Calu3 (cell line): ENCODE results near the gene ALLC. TPM values are rescaled to one million over a fixed set of nuclear protein-coding genes. Genes with fewer than 3 reads are reported as not detected.

Source experiments
- BruUV-seq: library from RNA; stranded (reverse); fragments of 400-500 nt; replicated peaks from 2 replicates; lab custom pipeline; 2021; lab: Mats Ljungman, UMichigan
- CTCF ChIA-PET: fragments of 300-600 bp; sonication (Branson Sonifier 250); formaldehyde crosslinking; loops from one replicate; lab custom pipeline; 2022; ENCODE audit warnings: antibody characterized with exemption; lab: Charles Lee
- DNase-seq: peaks from one replicate; pipeline ENCODE4 v3.0.0; 2022
- H3K27ac Mint-ChIP-seq: one replicate; pipeline ENCODE4 v1.8.0; 2022; ENCODE audit warnings: mixed read lengths; ENCODE audit not compliant: unreplicated experiment
- H3K27me3 Mint-ChIP-seq: one replicate; pipeline ENCODE4 v1.8.0; 2022; ENCODE audit warnings: mixed read lengths; ENCODE audit not compliant: unreplicated experiment
- H3K36me3 Mint-ChIP-seq: one replicate; pipeline ENCODE4 v1.8.0; 2022; ENCODE audit warnings: mild to moderate bottlenecking, moderate library complexity, mixed read lengths; ENCODE audit not compliant: insufficient read depth, unreplicated experiment
- H3K4me1 Mint-ChIP-seq: one replicate; pipeline ENCODE4 v1.8.0; 2022; ENCODE audit warnings: mild to moderate bottlenecking, low read depth, mixed read lengths; ENCODE audit not compliant: unreplicated experiment
- H3K4me3 Mint-ChIP-seq: one replicate; pipeline ENCODE4 v1.8.0; 2022; ENCODE audit warnings: mild to moderate bottlenecking, low read depth, moderate library complexity, mixed read lengths; ENCODE audit not compliant: unreplicated experiment
- H3K9me3 Mint-ChIP-seq: one replicate; pipeline ENCODE4 v1.8.0; 2022; ENCODE audit warnings: low read depth, mixed read lengths; ENCODE audit not compliant: unreplicated experiment
- CTCF ChIP-seq: fragments of 200-600 bp; IDR thresholded peaks from one replicate; pipeline ENCODE4 v1.8.0; 2022; ENCODE audit warnings: antibody characterized with exemption; ENCODE audit not compliant: unreplicated experiment
- intact Hi-C: fragments of 100-400 bp; cut with micrococcal nuclease; formaldehyde crosslinking; loops from one replicate; pipeline ENCODE4 v1.10.0; 2022; ENCODE audit not compliant: unreplicated experiment
- total RNA-seq: library from RNA; stranded (reverse); gene quantifications from 2 replicates; pipeline ENCODE4 v1.2.3, GENCODE V29; 2022

ALLC gene
- total RNA-seq, 1 experiment from 2014 or later: not detected

- Mint-ChIP-seq H3K4me1 (no peaks in the 10 kb centered on the region), H3K27me3 (peaks cover 30% of the 10 kb centered on the region), H3K4me3 (no peak overlapping the region), H3K27ac (no peak overlapping the region), H3K9me3 (no peaks in the 10 kb centered on the region), H3K36me3 (peaks cover 3% of the 10 kb centered on the region)
- DNase-seq: no peak
- intact Hi-C loops: no loop called here
- BruUV-seq: no TSS peak
- no peak for TF ChIP-seq CTCF
- CTCF ChIA-PET: no interaction called here
Observed at GRCh38 chr2:3672861-3673678, 15.1 kb downstream of the ALLC start.

GRCh38 chr2:3674066-3674845, 16.3 kb downstream of the ALLC start:
- H3K27me3 Mint-ChIP-seq: peaks cover 39% of the 10 kb centered on the region

GRCh38 chr2:3675687-3676086, 17.7 kb downstream of the ALLC start:
- no peak overlapping the region for H3K4me3 Mint-ChIP-seq
- no peaks in the 10 kb centered on the region for H3K9me3 Mint-ChIP-seq
- H3K27ac Mint-ChIP-seq: no peak overlapping the region
- intact Hi-C loops: no loop called here
- CTCF ChIA-PET: no interaction called here
- no peak for TF ChIP-seq CTCF
- BruUV-seq: no TSS peak
- H3K4me1 Mint-ChIP-seq: no peaks in the 10 kb centered on the region
- H3K36me3 Mint-ChIP-seq: no peaks in the 10 kb centered on the region
- no peak for DNase-seq
- H3K27me3 Mint-ChIP-seq: peaks cover 52% of the 10 kb centered on the region

More at GRCh38 chr2:3674066-3674845, 16.3 kb downstream of the ALLC start:
- Mint-ChIP-seq H3K36me3 (peaks cover 3% of the 10 kb centered on the region), H3K9me3 (no peaks in the 10 kb centered on the region), H3K27ac (no peak overlapping the region), H3K4me3 (no peak overlapping the region), H3K4me1 (no peaks in the 10 kb centered on the region)
- DNase-seq: no peak
- no peak for TF ChIP-seq CTCF
- CTCF ChIA-PET: no interaction called here
- intact Hi-C loops: no loop called here
- BruUV-seq: no TSS peak

- DNase-seq: no peak
- no peaks in the 10 kb centered on the region for H3K9me3 Mint-ChIP-seq
- H3K4me1 Mint-ChIP-seq: no peaks in the 10 kb centered on the region
- intact Hi-C loops: no loop called here
- BruUV-seq: no TSS peak
- H3K27ac Mint-ChIP-seq: no peak overlapping the region
- CTCF ChIA-PET: no interaction called here
- H3K4me3 Mint-ChIP-seq: no peak overlapping the region
- no peak for TF ChIP-seq CTCF
- H3K36me3 Mint-ChIP-seq: no peaks in the 10 kb centered on the region
- H3K27me3 Mint-ChIP-seq: peaks cover 52% of the 10 kb centered on the region
Observed at GRCh38 chr2:3677436-3677835, 19.4 kb downstream of the ALLC start.
